NK-92 (cell line): ENCODE measurements around the gene ZNF534.
"Not testable (repeated sequence)": the region's sequence is repeated elsewhere in the genome, so short reads cannot be mapped to it uniquely, and the experiment has no call there.

Experiments
- DNase-seq: peaks from one replicate; lab custom pipeline; 2025; ENCODE audit not compliant: unreplicated experiment; lab: John Stamatoyannopoulos, UW

ZNF534 gene

DNA sequence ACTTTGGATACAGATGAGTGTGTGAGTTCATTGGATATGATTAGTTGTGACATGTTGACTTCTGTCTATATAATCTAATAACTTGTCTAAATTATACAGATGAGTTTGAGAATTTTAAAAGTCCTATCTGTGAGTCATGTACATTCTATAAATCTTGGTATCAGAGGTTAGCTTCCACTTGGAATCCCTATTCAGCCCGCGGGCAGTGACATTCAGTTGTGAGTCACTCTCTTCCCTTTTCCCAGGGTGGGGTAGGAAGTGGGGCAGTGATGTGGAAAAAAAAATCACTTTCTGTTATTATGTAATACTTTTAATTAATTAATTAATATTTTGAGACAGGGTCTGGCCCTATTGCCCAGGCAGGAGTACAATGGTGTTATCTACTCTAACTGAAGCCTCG is 65.6 kb downstream of the ZNF534 start:
- DNase-seq, result no peak

DNA sequence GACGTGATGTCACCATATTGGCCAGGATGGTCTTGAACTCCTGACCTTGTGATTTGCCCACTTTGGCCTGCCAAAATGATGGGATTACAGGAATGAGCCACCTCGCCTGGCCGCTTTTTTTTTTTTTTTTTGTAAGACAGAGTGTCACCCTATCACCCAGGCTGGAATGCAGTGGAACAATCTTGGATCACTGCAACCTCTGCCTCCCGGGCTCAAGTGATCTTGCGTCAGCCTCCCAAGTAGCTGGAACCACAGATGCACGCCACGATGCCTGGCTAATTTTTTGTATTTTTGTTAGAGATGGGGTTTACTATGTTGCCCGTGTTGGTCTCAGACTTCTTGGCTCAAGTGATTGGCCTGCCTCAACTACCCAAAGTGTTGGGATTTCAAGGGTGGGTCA is 69.6 kb downstream of the ZNF534 start:
- no peak for DNase-seq

DNA sequence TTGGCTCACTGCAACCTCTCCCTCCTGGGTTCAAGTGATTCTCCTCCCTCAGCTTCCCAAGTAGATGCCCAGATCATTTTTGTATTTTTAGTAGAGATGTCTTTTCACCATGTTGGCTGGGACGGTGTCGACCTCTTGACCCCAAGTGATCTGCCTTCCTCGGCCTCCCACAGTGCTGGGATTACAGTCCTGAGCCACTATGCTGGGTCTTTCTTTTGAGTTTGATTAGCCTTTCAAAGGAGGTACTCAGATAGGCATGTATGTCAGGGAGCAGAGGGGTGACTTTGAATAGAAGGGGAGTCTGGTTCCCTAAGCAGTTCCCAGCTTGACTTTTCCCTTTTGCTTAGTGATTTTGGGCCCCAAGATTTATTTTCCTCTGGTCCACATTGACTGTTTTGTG is 71.5 kb downstream of the ZNF534 start:
- not testable (repeated sequence) for DNase-seq

DNA sequence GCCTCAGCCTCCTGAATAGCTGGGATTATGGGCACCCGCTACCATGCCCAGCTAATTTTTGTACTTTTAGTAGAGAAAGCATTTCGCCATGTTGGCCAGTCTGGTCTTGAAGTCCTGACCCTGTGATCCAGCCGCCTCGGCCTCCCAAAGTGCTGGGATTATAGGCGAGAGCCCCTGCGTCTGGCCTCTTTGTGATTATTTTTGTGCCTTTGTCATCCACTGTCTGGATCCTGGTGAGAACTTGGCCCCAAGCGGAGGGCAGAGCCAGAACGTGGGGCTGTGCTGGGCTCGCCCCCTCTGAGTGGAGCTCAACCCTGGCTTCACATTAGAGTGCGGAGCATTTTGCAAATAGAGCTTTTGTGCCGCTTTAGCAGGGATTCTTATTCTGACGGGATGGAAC is 72.0 kb downstream of the ZNF534 start:
- DNase-seq, result not testable (repeated sequence)
